Prostate gland (tissue), 2 donors: ENCODE measurements around the gene DUSP8. TPM values are rescaled to one million over a fixed set of nuclear protein-coding genes. Genes with fewer than 3 reads are reported as not detected.

ENCODE experiments used
- DNase-seq: peaks from one replicate; pipeline ENCODE4 v3.0.0-alpha.2; 2019; ENCODE audit warnings: low spot score
- H3K27ac ChIP-seq, 2 donors: fragments of 200-600 bp; sonication (generic); 2 replicates each; pipeline ENCODE4 v1.5.1; 2017 to 2019
- H3K27me3 ChIP-seq: fragments of 200-600 bp; sonication (generic); replicated peaks from 2 replicates; pipeline ENCODE4 v1.5.1; 2019; ENCODE audit not compliant: insufficient read depth
- H3K36me3 ChIP-seq, 2 donors: fragments of 200-600 bp; sonication (generic); 1 replicate in 1 of 2; 2 replicates in 1 of 2; pipeline versions ENCODE4 v1.5.1 to v1.8.1; 2017 to 2019
- H3K4me1 ChIP-seq: fragments of 200-600 bp; sonication (generic); replicated peaks from 2 replicates; pipeline ENCODE4 v1.5.1; 2019
- H3K4me3 ChIP-seq, 2 donors: fragments of 200-600 bp; sonication (generic); 2 replicates each; pipeline ENCODE4 v1.5.1; 2017 to 2019
- H3K9me3 ChIP-seq: fragments of 200-600 bp; sonication (generic); 2 replicates; pipeline ENCODE4 v1.5.1; 2017
- POLR2A ChIP-seq: fragments of 450-650 bp; IDR thresholded peaks from one replicate; pipeline ENCODE4 v1.6.1; 2016; ENCODE audit warnings: antibody characterized with exemption, mild to moderate bottlenecking
- POLR2AphosphoS5 ChIP-seq: sonication (generic); formaldehyde crosslinking; IDR thresholded peaks from one replicate; pipeline ENCODE4 v1.6.1; 2017; ENCODE audit warnings: antibody characterized with exemption
- WGBS: methylation state at CpG from one replicate; pipeline ENCODE4 v1.1.5; 2018; 5-methylcytosine and 5-hydroxymethylcytosine counted together
- intact Hi-C: fragments of 100-400 bp; cut with DNase I; formaldehyde crosslinking; loops from one replicate; pipeline ENCODE4 v1.14.2; 2022
- total RNA-seq, 2 donors: library from RNA; depleted of rRNA; stranded (reverse); fragments of >200 nt; gene quantifications; one replicate each; pipeline ENCODE4 v1.1.0, GENCODE V29; 2016
- TF ChIP-seq, protein P1 (sequence below), 4 experiments: fragments of 200-600 bp in 2 of 4; fragments of 450-650 bp in 2 of 4; sonication (generic) in 2 of 4; IDR thresholded peaks; 1 replicate in 3 of 4; 2 replicates in 1 of 4; pipeline ENCODE4 v1.5.1; 2016 to 2019; ENCODE audit warnings: antibody characterized with exemption in 4 of 4, mild to moderate bottlenecking in 2 of 4, moderate library complexity in 2 of 4

Gene DUSP8
- total RNA-seq, 2 donors from 2014 or later: 8.8 to 17.2 TPM

DNA sequence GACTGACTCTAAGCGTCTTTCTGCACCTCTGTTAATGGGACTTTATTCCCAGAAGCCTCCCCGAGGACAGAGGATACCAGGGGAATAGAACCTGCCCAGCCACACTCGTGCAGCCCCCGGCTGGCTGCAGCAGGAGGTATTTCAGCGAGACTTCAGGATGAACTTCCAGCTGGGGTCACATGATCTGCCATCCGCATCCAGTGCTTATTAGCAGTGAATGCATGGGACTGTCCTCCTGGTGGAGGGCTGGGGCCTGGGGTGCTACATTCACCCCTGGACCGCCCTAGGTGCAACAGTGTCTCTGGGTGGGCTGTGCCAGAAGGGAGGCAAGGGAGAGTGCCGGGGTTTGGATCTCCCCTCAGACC lies 1.6 kb downstream of the DUSP8 start:
- Histone ChIP-seq H3K4me1 (peaks cover 9% of the 10 kb centered on the region), H3K27ac (no peak overlapping the region), H3K27me3 (no peaks in the 10 kb centered on the region), H3K4me3 (no peak overlapping the region), H3K9me3 (no peaks in the 10 kb centered on the region), H3K36me3 (no peaks in the 10 kb centered on the region)
- DNase-seq: no peak
- intact Hi-C loops: no loop called here
- TF ChIP-seq POLR2A (no peak), POLR2AphosphoS5 (no peak)
- TF ChIP-seq, protein P1, sequence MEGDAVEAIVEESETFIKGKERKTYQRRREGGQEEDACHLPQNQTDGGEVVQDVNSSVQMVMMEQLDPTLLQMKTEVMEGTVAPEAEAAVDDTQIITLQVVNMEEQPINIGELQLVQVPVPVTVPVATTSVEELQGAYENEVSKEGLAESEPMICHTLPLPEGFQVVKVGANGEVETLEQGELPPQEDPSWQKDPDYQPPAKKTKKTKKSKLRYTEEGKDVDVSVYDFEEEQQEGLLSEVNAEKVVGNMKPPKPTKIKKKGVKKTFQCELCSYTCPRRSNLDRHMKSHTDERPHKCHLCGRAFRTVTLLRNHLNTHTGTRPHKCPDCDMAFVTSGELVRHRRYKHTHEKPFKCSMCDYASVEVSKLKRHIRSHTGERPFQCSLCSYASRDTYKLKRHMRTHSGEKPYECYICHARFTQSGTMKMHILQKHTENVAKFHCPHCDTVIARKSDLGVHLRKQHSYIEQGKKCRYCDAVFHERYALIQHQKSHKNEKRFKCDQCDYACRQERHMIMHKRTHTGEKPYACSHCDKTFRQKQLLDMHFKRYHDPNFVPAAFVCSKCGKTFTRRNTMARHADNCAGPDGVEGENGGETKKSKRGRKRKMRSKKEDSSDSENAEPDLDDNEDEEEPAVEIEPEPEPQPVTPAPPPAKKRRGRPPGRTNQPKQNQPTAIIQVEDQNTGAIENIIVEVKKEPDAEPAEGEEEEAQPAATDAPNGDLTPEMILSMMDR (IDR thresholded peaks at IDR 0.05): no peak
- WGBS: 91% methylated on average over 8 of the region's 8 CpGs

DNA sequence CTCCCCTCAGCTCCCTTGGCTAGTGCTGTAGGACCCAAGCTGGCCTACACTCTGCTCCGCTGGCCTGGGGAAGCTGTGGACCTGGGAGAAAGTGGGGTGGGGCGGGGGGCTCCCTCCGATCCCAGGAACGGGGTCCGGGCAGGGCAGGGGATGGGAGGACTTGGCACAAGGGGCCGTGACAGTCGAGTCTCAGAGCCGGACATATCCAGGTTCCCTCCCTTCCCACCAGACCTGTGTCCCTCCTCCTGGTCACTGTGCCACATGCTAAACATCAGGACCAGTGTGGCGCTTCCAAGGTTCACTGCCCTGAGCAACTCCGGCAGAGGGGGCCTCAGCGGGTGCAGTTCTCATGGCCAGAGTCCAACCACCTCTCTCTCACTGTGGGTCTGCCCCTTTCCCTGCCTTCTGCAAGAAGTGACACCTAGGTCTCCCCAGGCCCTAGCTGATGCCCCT lies 2.0 kb downstream of the DUSP8 start:
- H3K27ac ChIP-seq: no peak overlapping the region
- H3K9me3 ChIP-seq: no peaks in the 10 kb centered on the region
- H3K4me3 ChIP-seq: no peak overlapping the region
- WGBS: 73% methylated on average over 11 of the region's 11 CpGs
- peaks cover 9% of the 10 kb centered on the region for H3K4me1 ChIP-seq
- no peaks in the 10 kb centered on the region for H3K27me3 ChIP-seq
- intact Hi-C loops: no loop called here
- DNase-seq: no peak
- H3K36me3 ChIP-seq: no peaks in the 10 kb centered on the region
- TF ChIP-seq POLR2AphosphoS5: no peak
- no peak for TF ChIP-seq POLR2A
- TF ChIP-seq, protein P1 (IDR thresholded peaks at IDR 0.05): no peak

DNA sequence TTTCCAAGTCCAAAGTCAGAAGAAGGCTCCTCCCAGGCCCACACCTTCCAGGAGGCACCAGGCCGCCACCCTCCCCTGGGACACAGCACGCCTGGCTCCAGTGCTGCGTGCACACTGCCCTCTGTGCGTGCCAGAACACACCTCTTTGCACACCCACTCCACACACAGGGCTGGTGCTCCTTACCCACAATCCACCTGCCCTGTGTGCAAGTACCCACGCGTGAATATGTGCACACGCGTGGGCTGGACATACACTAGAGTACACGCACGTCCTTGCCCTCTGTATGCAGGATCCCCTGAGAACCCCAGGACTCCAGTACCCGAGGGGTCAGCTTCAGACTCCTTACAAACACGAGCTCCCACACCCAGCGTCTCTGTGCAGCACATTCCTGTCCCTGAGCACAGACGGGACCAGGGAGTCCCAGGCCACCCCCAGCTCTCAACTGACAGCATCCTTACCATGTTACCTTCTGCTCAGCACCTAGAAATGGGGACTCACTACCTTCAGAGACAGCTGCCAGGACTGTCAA lies 2.8 kb downstream of the DUSP8 start:
- Histone ChIP-seq H3K27ac (no peak overlapping the region), H3K9me3 (no peaks in the 10 kb centered on the region), H3K27me3 (no peaks in the 10 kb centered on the region), H3K36me3 (no peaks in the 10 kb centered on the region), H3K4me1 (peaks cover 7% of the 10 kb centered on the region), H3K4me3 (no peak overlapping the region)
- no peak for DNase-seq
- 77% methylated on average over 14 of the region's 14 CpGs for WGBS
- intact Hi-C loops: no loop called here
- TF ChIP-seq, protein P1 (IDR thresholded peaks at IDR 0.05): no peak
- no peak for TF ChIP-seq POLR2AphosphoS5
- no peak for TF ChIP-seq POLR2A

DNA sequence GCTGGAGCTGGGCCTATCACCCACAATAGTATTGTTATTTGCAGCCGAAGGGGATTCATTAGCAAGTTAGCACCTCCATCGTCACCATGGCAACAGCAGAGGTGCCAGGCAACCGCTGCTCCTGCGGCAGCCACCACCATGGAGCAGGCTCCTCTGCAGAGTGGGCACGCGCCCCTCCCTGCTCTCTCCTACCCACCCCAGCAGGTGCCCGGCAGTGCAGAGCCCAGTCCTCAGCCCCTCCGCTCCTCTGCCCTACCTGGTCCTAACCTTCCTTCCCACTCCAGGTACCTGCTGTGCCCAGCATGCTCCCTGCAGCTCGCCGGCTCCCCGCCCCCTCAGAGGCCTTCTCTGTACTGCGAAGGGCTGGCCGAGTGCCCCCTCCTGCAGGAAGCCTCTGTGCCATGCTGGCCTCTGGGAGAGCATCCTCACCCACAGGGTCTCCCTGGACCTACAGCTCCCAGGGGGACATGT lies 3.6 kb downstream of the DUSP8 start:
- TF ChIP-seq, protein P1 (IDR thresholded peaks at IDR 0.05): no peak
- TF ChIP-seq POLR2A (no peak), POLR2AphosphoS5 (no peak)
- intact Hi-C loops: no loop called here
- H3K4me3 ChIP-seq: no peak overlapping the region
- H3K27ac ChIP-seq: no peak overlapping the region
- H3K36me3 ChIP-seq: no peaks in the 10 kb centered on the region
- H3K9me3 ChIP-seq: no peaks in the 10 kb centered on the region
- DNase-seq: no peak
- peaks cover 6% of the 10 kb centered on the region for H3K4me1 ChIP-seq
- WGBS: 54% methylated on average over 13 of the region's 13 CpGs
- no peaks in the 10 kb centered on the region for H3K27me3 ChIP-seq

DNA sequence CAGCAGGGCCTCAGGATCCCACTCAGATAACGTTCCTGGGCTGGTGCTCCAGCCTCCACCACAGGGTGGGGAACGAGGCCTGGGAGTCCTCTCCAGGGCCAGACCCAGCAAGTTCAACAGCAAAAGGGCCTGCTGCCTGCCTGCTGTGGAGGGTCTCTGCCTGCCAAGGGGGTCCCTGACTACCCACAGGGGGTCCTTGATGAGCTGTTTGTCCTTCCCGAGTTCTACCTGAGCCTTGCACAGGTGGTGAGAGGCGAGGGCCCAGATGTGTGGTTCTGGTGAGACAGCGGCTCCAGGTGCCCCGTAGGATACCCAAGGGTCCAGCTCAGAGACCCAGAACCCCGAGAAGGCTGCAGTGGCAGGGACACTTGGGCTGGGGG lies 4.4 kb downstream of the DUSP8 start:
- intact Hi-C loops: no loop called here
- 92% methylated on average over 6 of the region's 7 CpGs for WGBS
- no peak overlapping the region for H3K27ac ChIP-seq
- no peak for TF ChIP-seq POLR2AphosphoS5
- TF ChIP-seq POLR2A: no peak
- no peaks in the 10 kb centered on the region for H3K9me3 ChIP-seq
- no peak for DNase-seq
- H3K36me3 ChIP-seq: no peaks in the 10 kb centered on the region
- no peaks in the 10 kb centered on the region for H3K27me3 ChIP-seq
- H3K4me1 ChIP-seq: peaks cover 4% of the 10 kb centered on the region
- no peak overlapping the region for H3K4me3 ChIP-seq
